IMR-90 (cell line): ENCODE data around the gene LZTFL1. TPM values are rescaled to one million over a fixed set of nuclear protein-coding genes. Genes with fewer than 3 reads are reported as not detected.
"Not testable (repeated sequence)": the region's sequence is repeated elsewhere in the genome, so short reads cannot be mapped to it uniquely, and the experiment has no call there.

ENCODE experiments used
- ATAC-seq: fragments of 200-7000 bp; cut with Tn5 transposase; 2 replicates; pipeline ENCODE4 v1.9.1; 2020; ENCODE audit warnings: low read depth, mild to moderate bottlenecking, moderate library complexity
- BruUV-seq: library from RNA; stranded (reverse); fragments of 400-500 nt; replicated peaks from 2 replicates; lab custom pipeline; 2021; lab: Mats Ljungman, UMichigan
- CTCF ChIA-PET: fragments of 300-600 bp; formaldehyde crosslinking; extraction: SDS; loops from one replicate; lab custom pipeline; 2021; ENCODE audit warnings: antibody characterized with exemption; lab: Yijun Ruan, JAX
- POLR2A ChIA-PET: fragments of 300-600 bp; sonication (Branson Sonifier 250); formaldehyde crosslinking; loops from one replicate; lab custom pipeline; 2022; ENCODE audit warnings: antibody characterized with exemption; ENCODE audit not compliant: unreplicated experiment; lab: Charles Lee
- DNase-seq: peaks from one replicate; pipeline ENCODE4 v3.0.0; 2013
- H2AFZ ChIP-seq: replicated peaks from 2 replicates; pipeline ENCODE3; 2013; ENCODE audit warnings: low read length, mild to moderate bottlenecking; ENCODE audit not compliant: poor library complexity
- H2AK5ac ChIP-seq: 2 replicates; pipeline ENCODE4 v1.6.1; 2013; ENCODE audit warnings: low read depth, low read length, inconsistent platforms
- H2AK9ac ChIP-seq: replicated peaks from 2 replicates; pipeline ENCODE3; 2013; ENCODE audit warnings: mild to moderate bottlenecking, low read depth, low read length, moderate library complexity; ENCODE audit not compliant: poor library complexity
- H2BK120ac ChIP-seq: 2 replicates; pipeline ENCODE4 v1.6.1; 2013; ENCODE audit warnings: low read depth, low read length, inconsistent platforms
- H2BK15ac ChIP-seq: 3 replicates; pipeline ENCODE4 v1.6.1; 2013; ENCODE audit warnings: low read depth, low read length, inconsistent platforms
- H2BK20ac ChIP-seq: 2 replicates; pipeline ENCODE4 v1.6.1; 2013; ENCODE audit warnings: low read depth, mild to moderate bottlenecking, inconsistent platforms, low read length, moderate library complexity
- H2BK5ac ChIP-seq: 2 replicates; pipeline ENCODE4 v1.6.1; 2013; ENCODE audit warnings: mild to moderate bottlenecking, low read depth, low read length, inconsistent platforms; ENCODE audit not compliant: poor library complexity, severe bottlenecking
- H3K14ac ChIP-seq: replicated peaks from 2 replicates; pipeline ENCODE4 v1.6.1; 2013; ENCODE audit warnings: low read depth, low read length, inconsistent platforms
- H3K18ac ChIP-seq: 2 replicates; pipeline ENCODE4 v1.6.1; 2013; ENCODE audit warnings: low read depth, low read length, control low read depth
- H3K23ac ChIP-seq: 2 replicates; pipeline ENCODE4 v1.6.1; 2013; ENCODE audit warnings: low read depth, low read length, inconsistent platforms
- H3K27ac ChIP-seq: 2 replicates; pipeline ENCODE4 v1.5.1; 2013; ENCODE audit warnings: mild to moderate bottlenecking, control low read depth, low read length; ENCODE audit not compliant: insufficient read depth
- H3K27me3 ChIP-seq: 2 replicates; pipeline ENCODE4 v1.6.1; 2013; ENCODE audit warnings: low read length; ENCODE audit not compliant: control insufficient read depth, insufficient read depth
- H3K36me3 ChIP-seq: 2 replicates; pipeline ENCODE4 v1.6.1; 2013; ENCODE audit warnings: low read length, mixed read lengths; ENCODE audit not compliant: control insufficient read depth, insufficient read depth
- H3K4ac ChIP-seq: 2 replicates; pipeline ENCODE4 v1.6.1; 2013; ENCODE audit warnings: low read depth, low read length, inconsistent platforms
- H3K4me1 ChIP-seq: 2 replicates; pipeline ENCODE4 v1.6.1; 2013; ENCODE audit warnings: low read length, mixed read lengths; ENCODE audit not compliant: control insufficient read depth, insufficient read depth
- H3K4me2 ChIP-seq: 2 replicates; pipeline ENCODE4 v1.6.1; 2013; ENCODE audit warnings: low read depth, mild to moderate bottlenecking, control low read depth, low read length, moderate library complexity
- H3K4me3 ChIP-seq: 2 replicates; pipeline ENCODE4 v1.5.1; 2013; ENCODE audit warnings: low read depth, mild to moderate bottlenecking, control low read depth, low read length, moderate library complexity; ENCODE audit not compliant: insufficient read depth
- H3K56ac ChIP-seq: 2 replicates; pipeline ENCODE4 v1.6.1; 2013; ENCODE audit warnings: low read length, inconsistent platforms; ENCODE audit not compliant: insufficient read depth; ENCODE audit errors: extremely low read depth
- H3K79me1 ChIP-seq, 2 experiments: 2 replicates each; pipeline ENCODE4 v1.6.1; 2013; ENCODE audit warnings: low read length in 2 of 2, inconsistent platforms in 1 of 2, low read depth in 1 of 2
- H3K9ac ChIP-seq: 2 replicates; pipeline ENCODE4 v1.6.1; 2013; ENCODE audit warnings: low read depth, low read length, control low read depth
- H3K9me1 ChIP-seq: 2 replicates; pipeline ENCODE4 v1.6.1; 2013; ENCODE audit warnings: low read length, inconsistent platforms; ENCODE audit not compliant: insufficient read depth
- H3K9me3 ChIP-seq: 2 replicates; pipeline ENCODE4 v1.6.1; 2013; ENCODE audit warnings: low read length; ENCODE audit not compliant: control insufficient read depth, insufficient read depth
- H4K20me1 ChIP-seq: 2 replicates; pipeline ENCODE4 v1.6.1; 2013; ENCODE audit warnings: low read length, inconsistent platforms; ENCODE audit not compliant: insufficient read depth
- H4K5ac ChIP-seq: 2 replicates; pipeline ENCODE4 v1.6.1; 2013; ENCODE audit warnings: mild to moderate bottlenecking, low read depth, low read length, control low read depth
- H4K8ac ChIP-seq, 2 experiments: 2 replicates each; pipeline ENCODE4 v1.6.1; 2013; ENCODE audit warnings: low read depth in 2 of 2, low read length in 2 of 2, control low read depth in 1 of 2, inconsistent platforms in 1 of 2
- H4K91ac ChIP-seq: 2 replicates; pipeline ENCODE4 v1.6.1; 2013; ENCODE audit warnings: low read depth, low read length, inconsistent platforms; ENCODE audit not compliant: insufficient read depth
- WGBS, 2 experiments: methylation state at CpG; one replicate each; pipeline versions ENCODE4 v1.1.5 to v1.1.7; 2013; ENCODE audit warnings: missing lambda C conversion rate in 2 of 2; ENCODE audit not compliant: insufficient read length in 1 of 2; ENCODE audit errors: extremely low coverage in 2 of 2; 5-methylcytosine and 5-hydroxymethylcytosine counted together
- dilution Hi-C: fragments of 300-500 bp; cut with HindIII; formaldehyde crosslinking; loops from one replicate; pipeline ENCODE4 v1.14.3; 2018; ENCODE audit warnings: low sequenced_read_pairs; ENCODE audit not compliant: unreplicated experiment
- in situ Hi-C: fragments of 300-500 bp; cut with MboI; formaldehyde crosslinking; loops from 3 replicates; pipeline ENCODE4 v1.14.3; 2019; ENCODE audit warnings: low sequenced_read_pairs, inconsistent platforms, mixed read lengths
- intact Hi-C: fragments of 100-400 bp; cut with micrococcal nuclease; formaldehyde crosslinking; loops from 2 replicates; pipeline ENCODE4 v1.10.0; 2022
- polyA plus RNA-seq, 3 experiments: library from polyadenylated mRNA; depleted of rRNA; stranded (reverse); fragments of >200 nt; gene quantifications; 2 replicates each; pipeline ENCODE4 v1.2.3, GENCODE V29; 2012; ENCODE audit warnings: low replicate concordance in 1 of 3
- total RNA-seq: library from RNA; depleted of rRNA; stranded (reverse); fragments of >200 nt; gene quantifications from 2 replicates; pipeline ENCODE4 v1.2.3, GENCODE V29; 2012

The LZTFL1 gene
- total and polyA plus RNA-seq, 2 of the 4 experiments (the other 2 are of a cell fraction): 10.3 to 10.4 TPM

GRCh38 chr3:45856323-45856722 is 14.4 kb upstream of the LZTFL1 start:
- H3K4ac ChIP-seq, H3K18ac ChIP-seq, H2BK20ac ChIP-seq, H3K4me2 ChIP-seq, H4K5ac ChIP-seq, H4K20me1 ChIP-seq, BruUV-seq, dilution Hi-C loops, H3K79me1 ChIP-seq, H3K27ac ChIP-seq, H2AFZ ChIP-seq, intact Hi-C loops, H3K36me3 ChIP-seq, H3K56ac ChIP-seq, H2BK5ac ChIP-seq, H3K4me3 ChIP-seq, H4K8ac ChIP-seq, in situ Hi-C loops, H3K14ac ChIP-seq, H3K9me1 ChIP-seq, H2AK5ac ChIP-seq, H3K4me1 ChIP-seq, H3K23ac ChIP-seq, H4K91ac ChIP-seq, CTCF ChIA-PET, DNase-seq, H2BK15ac ChIP-seq, H3K9ac ChIP-seq, H3K9me3 ChIP-seq, H2AK9ac ChIP-seq, POLR2A ChIA-PET, ATAC-seq, H2BK120ac ChIP-seq: not testable (repeated sequence)
- WGBS, 2 experiments: no CpG with 5 or more reads among the region's 1 CpG
- H3K27me3 ChIP-seq: peaks cover 20% of the 10 kb centered on the region
